Effector memory CD8-positive, alpha-beta T cell (primary cell): ENCODE data around the gene DLK1.

Source experiments
- ATAC-seq: fragments of 150-1000 bp; cut with Tn5 transposase; replicated peaks from 2 replicates; pipeline ENCODE4 v1.10.0; 2021; ENCODE audit warnings: mild to moderate bottlenecking, moderate library complexity
- DNase-seq, 3 experiments: peaks; one replicate each; pipeline ENCODE4 v3.0.0; 2021
- H3K27ac Mint-ChIP-seq, 2 donors: one replicate each; pipeline ENCODE4 v1.8.0; 2022; ENCODE audit warnings: mild to moderate bottlenecking in 2 of 2, mixed read lengths in 2 of 2, moderate library complexity in 2 of 2
- H3K27me3 Mint-ChIP-seq, 2 donors: one replicate each; pipeline ENCODE4 v1.8.0; 2022; ENCODE audit warnings: mixed read lengths in 2 of 2
- H3K36me3 Mint-ChIP-seq: one replicate; pipeline ENCODE4 v1.8.0; 2022; ENCODE audit warnings: mild to moderate bottlenecking, moderate library complexity, mixed read lengths; ENCODE audit not compliant: insufficient read depth
- H3K4me1 Mint-ChIP-seq, 2 donors: one replicate each; pipeline ENCODE4 v1.8.0; 2022; ENCODE audit warnings: low read depth in 2 of 2, mixed read lengths in 2 of 2
- H3K4me3 Mint-ChIP-seq, 2 donors: one replicate each; pipeline ENCODE4 v1.8.0; 2022; ENCODE audit warnings: mild to moderate bottlenecking in 2 of 2, mixed read lengths in 2 of 2, moderate library complexity in 2 of 2
- H3K9me3 Mint-ChIP-seq, 2 donors: one replicate each; pipeline ENCODE4 v1.8.0; 2022; ENCODE audit warnings: mixed read lengths in 2 of 2

Gene DLK1

GRCh38 chr14:100698666-100699448 is 27.8 kb upstream of the DLK1 start:
- Mint-ChIP-seq H3K36me3 (no peaks in the 10 kb centered on the region), H3K4me1 (no peaks in the 10 kb centered on the region)

GRCh38 chr14:100701314-100701713 is 25.4 kb upstream of the DLK1 start:
- DNase-seq (no peak), ATAC-seq (no peak)
- H3K27me3 Mint-ChIP-seq = peaks cover 58 to 63% of the 10 kb centered on the region in 2 donors
- no peak overlapping the region for H3K27ac Mint-ChIP-seq
- H3K36me3 Mint-ChIP-seq = no peaks in the 10 kb centered on the region
- H3K9me3 Mint-ChIP-seq = no peaks in the 10 kb centered on the region
- H3K4me3 Mint-ChIP-seq = no peak overlapping the region
- no peaks in the 10 kb centered on the region for H3K4me1 Mint-ChIP-seq

More at GRCh38 chr14:100698666-100699448, 27.8 kb upstream of the DLK1 start:
- DNase-seq = no peak
- H3K27ac Mint-ChIP-seq = no peak overlapping the region
- no peaks in the 10 kb centered on the region for H3K9me3 Mint-ChIP-seq
- H3K27me3 Mint-ChIP-seq = peaks cover 55 to 77% of the 10 kb centered on the region in 2 donors
- ATAC-seq = no peak
- no peak overlapping the region for H3K4me3 Mint-ChIP-seq

- no peaks in the 10 kb centered on the region for H3K9me3 Mint-ChIP-seq
- no peak overlapping the region for H3K4me3 Mint-ChIP-seq
- peaks cover 52 to 56% of the 10 kb centered on the region in 2 donors for H3K27me3 Mint-ChIP-seq
- ATAC-seq (no peak), DNase-seq (no peak)
- no peak overlapping the region for H3K27ac Mint-ChIP-seq
- H3K4me1 Mint-ChIP-seq = no peaks in the 10 kb centered on the region
- no peaks in the 10 kb centered on the region for H3K36me3 Mint-ChIP-seq
These were observed 24.1 kb upstream of the DLK1 start for GRCh38 chr14:100702590-100702989.

- Mint-ChIP-seq H3K4me1 (no peaks in the 10 kb centered on the region), H3K9me3 (no peaks in the 10 kb centered on the region), H3K27ac (no peak overlapping the region), H3K27me3 (peaks cover 45 to 47% of the 10 kb centered on the region in 2 donors), H3K36me3 (no peaks in the 10 kb centered on the region), H3K4me3 (no peak overlapping the region)
- ATAC-seq = no peak
- no peak for DNase-seq
These were observed 23.1 kb upstream of the DLK1 start for GRCh38 chr14:100703386-100704220.

GRCh38 chr14:100706200-100706599 is 20.5 kb upstream of the DLK1 start:
- ATAC-seq (no peak), DNase-seq (no peak)
- peaks cover 31 to 38% of the 10 kb centered on the region in 2 donors for H3K27me3 Mint-ChIP-seq
- H3K4me1 Mint-ChIP-seq = no peaks in the 10 kb centered on the region
- H3K36me3 Mint-ChIP-seq = no peaks in the 10 kb centered on the region
- no peaks in the 10 kb centered on the region for H3K9me3 Mint-ChIP-seq
- H3K27ac Mint-ChIP-seq = no peak overlapping the region
- no peak overlapping the region for H3K4me3 Mint-ChIP-seq

- no peaks in the 10 kb centered on the region for H3K36me3 Mint-ChIP-seq
- H3K9me3 Mint-ChIP-seq = no peaks in the 10 kb centered on the region
- no peak overlapping the region for H3K4me3 Mint-ChIP-seq
- peaks cover 32 to 42% of the 10 kb centered on the region in 2 donors for H3K27me3 Mint-ChIP-seq
- no peak for DNase-seq
- H3K27ac Mint-ChIP-seq = no peak overlapping the region
- ATAC-seq = no peak
- H3K4me1 Mint-ChIP-seq = no peaks in the 10 kb centered on the region
These were observed 19.8 kb upstream of the DLK1 start for GRCh38 chr14:100706860-100707259.

- Mint-ChIP-seq H3K4me3 (no peak overlapping the region), H3K27me3 (peaks cover 46 to 48% of the 10 kb centered on the region in 2 donors), H3K27ac (no peak overlapping the region), H3K9me3 (no peaks in the 10 kb centered on the region), H3K4me1 (peaks cover 0 to 2% of the 10 kb centered on the region in 2 donors), H3K36me3 (peaks cover 3% of the 10 kb centered on the region)
- DNase-seq (no peak), ATAC-seq (no peak)
These were observed 18.0 kb upstream of the DLK1 start for GRCh38 chr14:100708425-100709288.

- Mint-ChIP-seq H3K4me3 (no peak overlapping the region), H3K36me3 (peaks cover 5% of the 10 kb centered on the region), H3K27ac (no peak overlapping the region), H3K27me3 (peaks cover 43 to 45% of the 10 kb centered on the region in 2 donors), H3K4me1 (peaks cover 0 to 2% of the 10 kb centered on the region in 2 donors), H3K9me3 (no peaks in the 10 kb centered on the region)
- ATAC-seq (no peak), DNase-seq (no peak)
These were observed 17.1 kb upstream of the DLK1 start for GRCh38 chr14:100709289-100710284.

GRCh38 chr14:100710391-100710790 is 16.3 kb upstream of the DLK1 start:
- Mint-ChIP-seq H3K4me1 (peaks cover 0 to 2% of the 10 kb centered on the region in 2 donors), H3K4me3 (no peak overlapping the region), H3K9me3 (no peaks in the 10 kb centered on the region), H3K36me3 (peaks cover 5% of the 10 kb centered on the region), H3K27ac (no peak overlapping the region), H3K27me3 (peaks cover 40 to 44% of the 10 kb centered on the region in 2 donors)
- ATAC-seq = no peak
- no peak for DNase-seq

GRCh38 chr14:100710826-100711462 is 15.7 kb upstream of the DLK1 start:
- Mint-ChIP-seq H3K4me3 (no peak overlapping the region), H3K4me1 (peaks cover 0 to 2% of the 10 kb centered on the region in 2 donors), H3K27ac (no peak overlapping the region), H3K27me3 (peaks cover 40 to 50% of the 10 kb centered on the region in 2 donors), H3K36me3 (peaks cover 5% of the 10 kb centered on the region), H3K9me3 (no peaks in the 10 kb centered on the region)
- no peak for ATAC-seq
- no peak for DNase-seq

- peaks cover 0 to 2% of the 10 kb centered on the region in 2 donors for H3K9me3 Mint-ChIP-seq
- no peak overlapping the region for H3K4me3 Mint-ChIP-seq
- H3K4me1 Mint-ChIP-seq = peaks cover 0 to 2% of the 10 kb centered on the region in 2 donors
- H3K36me3 Mint-ChIP-seq = peaks cover 5% of the 10 kb centered on the region
- H3K27me3 Mint-ChIP-seq = peaks cover 43 to 55% of the 10 kb centered on the region in 2 donors
- DNase-seq (no peak), ATAC-seq (no peak)
- H3K27ac Mint-ChIP-seq = no peak overlapping the region
These were observed 15.2 kb upstream of the DLK1 start for GRCh38 chr14:100711493-100711892.

- peaks cover 0 to 2% of the 10 kb centered on the region in 2 donors for H3K4me1 Mint-ChIP-seq
- H3K27ac Mint-ChIP-seq = no peak overlapping the region
These were observed 14.2 kb upstream of the DLK1 start for GRCh38 chr14:100712490-100712889.

More at GRCh38 chr14:100712490-100712889, 14.2 kb upstream of the DLK1 start:
- no peak for DNase-seq
- ATAC-seq = no peak
- Mint-ChIP-seq H3K9me3 (peaks cover 0 to 2% of the 10 kb centered on the region in 2 donors), H3K36me3 (peaks cover 5% of the 10 kb centered on the region), H3K27me3 (peaks cover 52 to 64% of the 10 kb centered on the region in 2 donors), H3K4me3 (no peak overlapping the region)
